IMR-90 (cell line): Measurements from ENCODE around the gene NPHP4. TPM values are rescaled to one million over a fixed set of nuclear protein-coding genes. Genes with fewer than 3 reads are reported as not detected.

Source experiments
- ATAC-seq: fragments of 200-7000 bp; cut with Tn5 transposase; 2 replicates; pipeline ENCODE4 v1.9.1; 2020; ENCODE audit warnings: low read depth, mild to moderate bottlenecking, moderate library complexity
- BruUV-seq: library from RNA; stranded (reverse); fragments of 400-500 nt; replicated peaks from 2 replicates; lab custom pipeline; 2021; lab: Mats Ljungman, UMichigan
- CTCF ChIA-PET: fragments of 300-600 bp; formaldehyde crosslinking; extraction: SDS; loops from one replicate; lab custom pipeline; 2021; ENCODE audit warnings: antibody characterized with exemption; lab: Yijun Ruan, JAX
- POLR2A ChIA-PET: fragments of 300-600 bp; sonication (Branson Sonifier 250); formaldehyde crosslinking; loops from one replicate; lab custom pipeline; 2022; ENCODE audit warnings: antibody characterized with exemption; ENCODE audit not compliant: unreplicated experiment; lab: Charles Lee
- DNase-seq: peaks from one replicate; pipeline ENCODE4 v3.0.0; 2013
- H2AFZ ChIP-seq: replicated peaks from 2 replicates; pipeline ENCODE3; 2013; ENCODE audit warnings: low read length, mild to moderate bottlenecking; ENCODE audit not compliant: poor library complexity
- H2AK5ac ChIP-seq: 2 replicates; pipeline ENCODE4 v1.6.1; 2013; ENCODE audit warnings: low read depth, low read length, inconsistent platforms
- H2AK9ac ChIP-seq: replicated peaks from 2 replicates; pipeline ENCODE3; 2013; ENCODE audit warnings: mild to moderate bottlenecking, low read depth, low read length, moderate library complexity; ENCODE audit not compliant: poor library complexity
- H2BK120ac ChIP-seq: 2 replicates; pipeline ENCODE4 v1.6.1; 2013; ENCODE audit warnings: low read depth, low read length, inconsistent platforms
- H2BK15ac ChIP-seq: 3 replicates; pipeline ENCODE4 v1.6.1; 2013; ENCODE audit warnings: low read depth, low read length, inconsistent platforms
- H2BK20ac ChIP-seq: 2 replicates; pipeline ENCODE4 v1.6.1; 2013; ENCODE audit warnings: low read depth, mild to moderate bottlenecking, inconsistent platforms, low read length, moderate library complexity
- H2BK5ac ChIP-seq: 2 replicates; pipeline ENCODE4 v1.6.1; 2013; ENCODE audit warnings: mild to moderate bottlenecking, low read depth, low read length, inconsistent platforms; ENCODE audit not compliant: poor library complexity, severe bottlenecking
- H3K14ac ChIP-seq: replicated peaks from 2 replicates; pipeline ENCODE4 v1.6.1; 2013; ENCODE audit warnings: low read depth, low read length, inconsistent platforms
- H3K18ac ChIP-seq: 2 replicates; pipeline ENCODE4 v1.6.1; 2013; ENCODE audit warnings: low read depth, low read length, control low read depth
- H3K23ac ChIP-seq: 2 replicates; pipeline ENCODE4 v1.6.1; 2013; ENCODE audit warnings: low read depth, low read length, inconsistent platforms
- H3K27ac ChIP-seq: 2 replicates; pipeline ENCODE4 v1.5.1; 2013; ENCODE audit warnings: mild to moderate bottlenecking, control low read depth, low read length; ENCODE audit not compliant: insufficient read depth
- H3K27me3 ChIP-seq: 2 replicates; pipeline ENCODE4 v1.6.1; 2013; ENCODE audit warnings: low read length; ENCODE audit not compliant: control insufficient read depth, insufficient read depth
- H3K36me3 ChIP-seq: 2 replicates; pipeline ENCODE4 v1.6.1; 2013; ENCODE audit warnings: low read length, mixed read lengths; ENCODE audit not compliant: control insufficient read depth, insufficient read depth
- H3K4ac ChIP-seq: 2 replicates; pipeline ENCODE4 v1.6.1; 2013; ENCODE audit warnings: low read depth, low read length, inconsistent platforms
- H3K4me1 ChIP-seq: 2 replicates; pipeline ENCODE4 v1.6.1; 2013; ENCODE audit warnings: low read length, mixed read lengths; ENCODE audit not compliant: control insufficient read depth, insufficient read depth
- H3K4me2 ChIP-seq: 2 replicates; pipeline ENCODE4 v1.6.1; 2013; ENCODE audit warnings: low read depth, mild to moderate bottlenecking, control low read depth, low read length, moderate library complexity
- H3K4me3 ChIP-seq: 2 replicates; pipeline ENCODE4 v1.5.1; 2013; ENCODE audit warnings: low read depth, mild to moderate bottlenecking, control low read depth, low read length, moderate library complexity; ENCODE audit not compliant: insufficient read depth
- H3K56ac ChIP-seq: 2 replicates; pipeline ENCODE4 v1.6.1; 2013; ENCODE audit warnings: low read length, inconsistent platforms; ENCODE audit not compliant: insufficient read depth; ENCODE audit errors: extremely low read depth
- H3K79me1 ChIP-seq, 2 experiments: 2 replicates each; pipeline ENCODE4 v1.6.1; 2013; ENCODE audit warnings: low read length in 2 of 2, inconsistent platforms in 1 of 2, low read depth in 1 of 2
- H3K9ac ChIP-seq: 2 replicates; pipeline ENCODE4 v1.6.1; 2013; ENCODE audit warnings: low read depth, low read length, control low read depth
- H3K9me1 ChIP-seq: 2 replicates; pipeline ENCODE4 v1.6.1; 2013; ENCODE audit warnings: low read length, inconsistent platforms; ENCODE audit not compliant: insufficient read depth
- H3K9me3 ChIP-seq: 2 replicates; pipeline ENCODE4 v1.6.1; 2013; ENCODE audit warnings: low read length; ENCODE audit not compliant: control insufficient read depth, insufficient read depth
- H4K20me1 ChIP-seq: 2 replicates; pipeline ENCODE4 v1.6.1; 2013; ENCODE audit warnings: low read length, inconsistent platforms; ENCODE audit not compliant: insufficient read depth
- H4K5ac ChIP-seq: 2 replicates; pipeline ENCODE4 v1.6.1; 2013; ENCODE audit warnings: mild to moderate bottlenecking, low read depth, low read length, control low read depth
- H4K8ac ChIP-seq, 2 experiments: 2 replicates each; pipeline ENCODE4 v1.6.1; 2013; ENCODE audit warnings: low read depth in 2 of 2, low read length in 2 of 2, control low read depth in 1 of 2, inconsistent platforms in 1 of 2
- H4K91ac ChIP-seq: 2 replicates; pipeline ENCODE4 v1.6.1; 2013; ENCODE audit warnings: low read depth, low read length, inconsistent platforms; ENCODE audit not compliant: insufficient read depth
- BHLHE40 ChIP-seq: fragments of 150-350 bp; IDR thresholded peaks from 2 replicates; pipeline ENCODE4 v1.6.1; 2016; ENCODE audit warnings: mild to moderate bottlenecking, low read depth, low read length
- CEBPB ChIP-seq: IDR thresholded peaks from 2 replicates; pipeline ENCODE4 v1.6.1; 2012; ENCODE audit warnings: low read depth, low read length, improper control_type of control experiment
- CHD1 ChIP-seq: IDR thresholded peaks from 2 replicates; pipeline ENCODE4 v1.6.1; 2012; ENCODE audit warnings: low read depth, low read length, improper control_type of control experiment
- MAZ ChIP-seq: IDR thresholded peaks from 2 replicates; pipeline ENCODE4 v1.6.1; 2012; ENCODE audit warnings: low read depth, mild to moderate bottlenecking, low read length, improper control_type of control experiment, moderate library complexity, borderline replicate concordance
- RCOR1 ChIP-seq: IDR thresholded peaks from 2 replicates; pipeline ENCODE4 v1.6.1; 2012; ENCODE audit warnings: mild to moderate bottlenecking, low read length, improper control_type of control experiment; ENCODE audit not compliant: insufficient replicate concordance
- SMC3 ChIP-seq: fragments of 150-350 bp; IDR thresholded peaks from 2 replicates; pipeline ENCODE4 v1.6.1; 2016; ENCODE audit warnings: low read depth, mild to moderate bottlenecking, antibody characterized with exemption, low read length, moderate library complexity
- WGBS, 2 experiments: methylation state at CpG; one replicate each; pipeline versions ENCODE4 v1.1.5 to v1.1.7; 2013; ENCODE audit warnings: missing lambda C conversion rate in 2 of 2; ENCODE audit not compliant: insufficient read length in 1 of 2; ENCODE audit errors: extremely low coverage in 2 of 2; 5-methylcytosine and 5-hydroxymethylcytosine counted together
- dilution Hi-C: fragments of 300-500 bp; cut with HindIII; formaldehyde crosslinking; loops from one replicate; pipeline ENCODE4 v1.14.3; 2018; ENCODE audit warnings: low sequenced_read_pairs; ENCODE audit not compliant: unreplicated experiment
- in situ Hi-C: fragments of 300-500 bp; cut with MboI; formaldehyde crosslinking; loops from 3 replicates; pipeline ENCODE4 v1.14.3; 2019; ENCODE audit warnings: low sequenced_read_pairs, inconsistent platforms, mixed read lengths
- intact Hi-C: fragments of 100-400 bp; cut with micrococcal nuclease; formaldehyde crosslinking; loops from 2 replicates; pipeline ENCODE4 v1.10.0; 2022
- polyA plus RNA-seq, 3 experiments: library from polyadenylated mRNA; depleted of rRNA; stranded (reverse); fragments of >200 nt; gene quantifications; 2 replicates each; pipeline ENCODE4 v1.2.3, GENCODE V29; 2012; ENCODE audit warnings: low replicate concordance in 1 of 3
- total RNA-seq: library from RNA; depleted of rRNA; stranded (reverse); fragments of >200 nt; gene quantifications from 2 replicates; pipeline ENCODE4 v1.2.3, GENCODE V29; 2012
- TF ChIP-seq, protein P1 (sequence below): fragments of 150-350 bp; IDR thresholded peaks from 2 replicates; pipeline ENCODE4 v1.6.1; 2016; ENCODE audit warnings: low read depth, mild to moderate bottlenecking, low read length, moderate library complexity, borderline replicate concordance
- TF ChIP-seq, protein P2 (sequence below): fragments of 150-350 bp; IDR thresholded peaks from 2 replicates; pipeline ENCODE4 v1.6.1; 2017; ENCODE audit warnings: mild to moderate bottlenecking, antibody characterized with exemption, low read length, low read depth

NPHP4 gene
- total and polyA plus RNA-seq, 2 of the 4 experiments (the other 2 are of a cell fraction) = 2.0 to 5.5 TPM

DNA sequence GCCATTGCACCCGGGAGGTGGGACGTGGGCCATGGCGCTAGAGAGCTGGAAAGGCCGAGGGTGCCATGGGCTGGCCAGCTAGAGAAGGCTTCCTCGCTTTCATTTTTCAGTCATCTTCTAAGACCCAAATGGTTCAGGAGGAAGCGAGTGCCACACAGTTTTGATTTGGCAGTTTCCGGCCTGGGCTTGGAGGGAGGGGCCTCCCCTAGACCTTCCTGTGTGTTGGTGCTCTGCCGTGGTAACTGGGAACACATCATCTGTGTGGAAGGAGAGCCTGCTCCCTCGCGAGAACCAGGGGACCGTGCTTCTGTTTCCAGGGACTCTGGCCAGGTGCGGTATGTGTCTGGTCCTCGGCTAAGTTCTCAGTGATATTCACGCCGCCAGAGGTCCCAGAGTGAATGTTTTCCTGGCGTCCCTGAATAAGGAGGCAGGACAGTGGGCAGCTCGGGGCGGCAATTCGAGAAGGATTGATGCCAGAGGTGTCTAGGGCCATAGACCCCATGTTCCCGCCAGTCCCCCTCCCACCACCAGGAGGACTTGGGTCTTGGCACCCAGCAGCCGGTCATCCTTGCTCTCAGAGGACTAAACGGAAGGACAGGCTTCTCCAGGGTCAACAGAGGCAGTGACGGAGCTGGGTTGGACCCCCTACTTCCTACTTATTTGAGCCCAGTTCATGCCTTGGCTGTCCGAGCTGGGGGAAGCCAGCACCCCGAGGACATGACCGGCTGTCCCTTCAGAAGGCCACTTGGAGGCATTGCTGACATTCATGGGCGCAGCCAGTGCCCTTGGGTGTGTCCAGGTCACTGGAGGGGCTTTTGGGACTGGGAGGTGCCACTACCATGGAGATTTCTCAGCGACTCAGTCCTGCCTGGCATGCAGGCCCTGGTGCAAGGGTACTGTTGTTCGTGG lies 2.7 kb upstream of the NPHP4 start:
- peaks cover 8 to 9% of the 10 kb centered on the region in 2 experiments; a peak in 2 of 4 replicates for H3K79me1 ChIP-seq
- H3K27ac ChIP-seq = no peak overlapping the region
- no peak overlapping the region for H3K56ac ChIP-seq
- H2BK120ac ChIP-seq = no peak overlapping the region
- no peak overlapping the region for H3K18ac ChIP-seq
- intact Hi-C loops (no loop called here), dilution Hi-C loops (no loop called here), in situ Hi-C loops (no loop called here)
- no peaks in the 10 kb centered on the region; the same call in 1 of the 2 replicates for H4K20me1 ChIP-seq
- H3K14ac ChIP-seq = no peak overlapping the region
- POLR2A ChIA-PET = no interaction called here
- no peak overlapping the region; the same call in 1 of the 2 replicates for H2AK5ac ChIP-seq
- no peak overlapping the region for H3K4me3 ChIP-seq
- H4K5ac ChIP-seq = no peak overlapping the region
- no peak for TF ChIP-seq CEBPB
- TF ChIP-seq MAZ = no peak
- no peak for TF ChIP-seq CHD1
- TF ChIP-seq RCOR1 = no peak
- TF ChIP-seq, protein P1, sequence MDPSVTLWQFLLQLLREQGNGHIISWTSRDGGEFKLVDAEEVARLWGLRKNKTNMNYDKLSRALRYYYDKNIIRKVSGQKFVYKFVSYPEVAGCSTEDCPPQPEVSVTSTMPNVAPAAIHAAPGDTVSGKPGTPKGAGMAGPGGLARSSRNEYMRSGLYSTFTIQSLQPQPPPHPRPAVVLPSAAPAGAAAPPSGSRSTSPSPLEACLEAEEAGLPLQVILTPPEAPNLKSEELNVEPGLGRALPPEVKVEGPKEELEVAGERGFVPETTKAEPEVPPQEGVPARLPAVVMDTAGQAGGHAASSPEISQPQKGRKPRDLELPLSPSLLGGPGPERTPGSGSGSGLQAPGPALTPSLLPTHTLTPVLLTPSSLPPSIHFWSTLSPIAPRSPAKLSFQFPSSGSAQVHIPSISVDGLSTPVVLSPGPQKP = no peak
- no peak for TF ChIP-seq BHLHE40
- TF ChIP-seq SMC3 = no peak
- TF ChIP-seq, protein P2, sequence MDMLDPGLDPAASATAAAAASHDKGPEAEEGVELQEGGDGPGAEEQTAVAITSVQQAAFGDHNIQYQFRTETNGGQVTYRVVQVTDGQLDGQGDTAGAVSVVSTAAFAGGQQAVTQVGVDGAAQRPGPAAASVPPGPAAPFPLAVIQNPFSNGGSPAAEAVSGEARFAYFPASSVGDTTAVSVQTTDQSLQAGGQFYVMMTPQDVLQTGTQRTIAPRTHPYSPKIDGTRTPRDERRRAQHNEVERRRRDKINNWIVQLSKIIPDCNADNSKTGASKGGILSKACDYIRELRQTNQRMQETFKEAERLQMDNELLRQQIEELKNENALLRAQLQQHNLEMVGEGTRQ = no peak
- H2BK5ac ChIP-seq = no peak overlapping the region
- no peaks in the 10 kb centered on the region for H3K9me1 ChIP-seq
- no peak overlapping the region for H4K91ac ChIP-seq
- H2BK20ac ChIP-seq = no peak overlapping the region
- no peaks in the 10 kb centered on the region for H3K9me3 ChIP-seq
- H4K8ac ChIP-seq = no peak overlapping the region
- H3K4me2 ChIP-seq = no peak overlapping the region
- no peak overlapping the region for H2AFZ ChIP-seq
- no peak for DNase-seq
- peaks cover 10% of the 10 kb centered on the region for H3K4me1 ChIP-seq
- H3K27me3 ChIP-seq = no peaks in the 10 kb centered on the region; the same call in 1 of the 2 replicates
- no peak for ATAC-seq
- CTCF ChIA-PET = interaction anchor here (1.1 kb wide), 2 partner anchors 8 to 39 kb away, joined by 3 read pairs; no protein-coding TSS in a partner anchor
- no peak overlapping the region for H2BK15ac ChIP-seq
- H2AK9ac ChIP-seq = no peak overlapping the region
- no TSS peak for BruUV-seq
- H3K23ac ChIP-seq = no peak overlapping the region
- no peak overlapping the region for H3K4ac ChIP-seq
- H3K36me3 ChIP-seq = no peaks in the 10 kb centered on the region
- H3K9ac ChIP-seq = no peak overlapping the region
- 78% methylated on average over 8 of the region's 29 CpGs; no CpG with 5 or more reads in 1 of the 2 experiments for WGBS, 2 experiments
